ENCODE results near the gene NKD2. TPM values are rescaled to one million over a fixed set of nuclear protein-coding genes. Genes with fewer than 3 reads are reported as not detected.

Gene NKD2
- total and polyA plus RNA-seq, 2 experiments from 2014 or later = 9.0 to 11.9 TPM

GRCh38 chr5:1027631-1028441 is 19.2 kb downstream of the NKD2 start:
- no peak overlapping the region for H3K4me2 ChIP-seq
- no peak overlapping the region for H2AFZ ChIP-seq
- H3K79me2 ChIP-seq (replicated peaks; ENCODE audit: insufficient read depth) = no peaks in the 10 kb centered on the region
- no peaks in the 10 kb centered on the region for H3K4me1 ChIP-seq (ENCODE audit: insufficient read depth)
- no peaks in the 10 kb centered on the region for H3K9me3 Mint-ChIP-seq
- H3K27me3 Mint-ChIP-seq (ENCODE audit: insufficient read depth, low read depth, poor library complexity) = peaks cover 3% of the 10 kb centered on the region
- H3K36me3 ChIP-seq (ENCODE audit: insufficient read depth) = no peaks in the 10 kb centered on the region
- no peak overlapping the region for H3K27ac ChIP-seq (ENCODE audit: low read depth)
- ATAC-seq (no peak), DNase-seq (ENCODE audit: low spot score) (no peak)
- H3K36me3 Mint-ChIP-seq (ENCODE audit: low read depth) = no peaks in the 10 kb centered on the region
- no peaks in the 10 kb centered on the region for H3K9me2 ChIP-seq (ENCODE audit: insufficient read depth)
- no peaks in the 10 kb centered on the region for H3K27me3 ChIP-seq (ENCODE audit: insufficient read depth)
- H3K4me3 Mint-ChIP-seq = no peak overlapping the region
- H3F3A ChIP-seq (replicated peaks; ENCODE audit: low read depth) = no peaks in the 10 kb centered on the region
- TF ChIP-seq STAT1 (IDR thresholded peaks at IDR 0.05; ENCODE audit: unreplicated experiment) = no peak
- TF ChIP-seq, protein P1, sequence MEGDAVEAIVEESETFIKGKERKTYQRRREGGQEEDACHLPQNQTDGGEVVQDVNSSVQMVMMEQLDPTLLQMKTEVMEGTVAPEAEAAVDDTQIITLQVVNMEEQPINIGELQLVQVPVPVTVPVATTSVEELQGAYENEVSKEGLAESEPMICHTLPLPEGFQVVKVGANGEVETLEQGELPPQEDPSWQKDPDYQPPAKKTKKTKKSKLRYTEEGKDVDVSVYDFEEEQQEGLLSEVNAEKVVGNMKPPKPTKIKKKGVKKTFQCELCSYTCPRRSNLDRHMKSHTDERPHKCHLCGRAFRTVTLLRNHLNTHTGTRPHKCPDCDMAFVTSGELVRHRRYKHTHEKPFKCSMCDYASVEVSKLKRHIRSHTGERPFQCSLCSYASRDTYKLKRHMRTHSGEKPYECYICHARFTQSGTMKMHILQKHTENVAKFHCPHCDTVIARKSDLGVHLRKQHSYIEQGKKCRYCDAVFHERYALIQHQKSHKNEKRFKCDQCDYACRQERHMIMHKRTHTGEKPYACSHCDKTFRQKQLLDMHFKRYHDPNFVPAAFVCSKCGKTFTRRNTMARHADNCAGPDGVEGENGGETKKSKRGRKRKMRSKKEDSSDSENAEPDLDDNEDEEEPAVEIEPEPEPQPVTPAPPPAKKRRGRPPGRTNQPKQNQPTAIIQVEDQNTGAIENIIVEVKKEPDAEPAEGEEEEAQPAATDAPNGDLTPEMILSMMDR (conservative IDR thresholded peaks at IDR 0.05; ENCODE audit: low read depth in 2 of 2) = no peak
- no peak for TF ChIP-seq POLR2AphosphoS5 (IDR thresholded peaks at IDR 0.05; ENCODE audit: low read depth)
- no peak overlapping the region for H3K27ac Mint-ChIP-seq
- H3K4me1 Mint-ChIP-seq = no peaks in the 10 kb centered on the region; the same call in 2 of the 3 replicates
- no peaks in the 10 kb centered on the region for H4K20me1 ChIP-seq (replicated peaks; ENCODE audit: insufficient read depth)
- no peak overlapping the region for H3K4me3 ChIP-seq

GRCh38 chr5:1028481-1029281 is 20.1 kb downstream of the NKD2 start:
- no peak overlapping the region for H3K27ac ChIP-seq (ENCODE audit: low read depth)
- no peak overlapping the region for H3K4me3 ChIP-seq
- no peaks in the 10 kb centered on the region for H3K79me2 ChIP-seq (replicated peaks; ENCODE audit: insufficient read depth)
- H2AFZ ChIP-seq = no peak overlapping the region
- no peaks in the 10 kb centered on the region for H3K36me3 ChIP-seq (ENCODE audit: insufficient read depth)
- Mint-ChIP-seq H3K27me3 (ENCODE audit: insufficient read depth, low read depth, poor library complexity) (peaks cover 4% of the 10 kb centered on the region), H3K4me3 (no peak overlapping the region), H3K4me1 (no peaks in the 10 kb centered on the region; the same call in 2 of the 3 replicates), H3K9me3 (no peaks in the 10 kb centered on the region), H3K27ac (no peak overlapping the region; the same call in 1 of the 2 replicates), H3K36me3 (ENCODE audit: low read depth) (no peaks in the 10 kb centered on the region)
- H3K9me2 ChIP-seq (ENCODE audit: insufficient read depth) = no peaks in the 10 kb centered on the region
- H4K20me1 ChIP-seq (replicated peaks; ENCODE audit: insufficient read depth) = no peaks in the 10 kb centered on the region
- DNase-seq (ENCODE audit: low spot score) (no peak), ATAC-seq (no peak)
- H3F3A ChIP-seq (replicated peaks; ENCODE audit: low read depth) = no peaks in the 10 kb centered on the region
- no peak overlapping the region for H3K4me2 ChIP-seq
- H3K4me1 ChIP-seq (ENCODE audit: insufficient read depth) = no peaks in the 10 kb centered on the region
- H3K27me3 ChIP-seq (ENCODE audit: insufficient read depth) = no peaks in the 10 kb centered on the region
- TF ChIP-seq STAT1 (IDR thresholded peaks at IDR 0.05; ENCODE audit: unreplicated experiment) = no peak
- TF ChIP-seq CREB1 (CRISPR knock-in tag; IDR thresholded peaks at IDR 0.05; ENCODE audit: low read depth) = no peak
- TF ChIP-seq, protein P2, sequence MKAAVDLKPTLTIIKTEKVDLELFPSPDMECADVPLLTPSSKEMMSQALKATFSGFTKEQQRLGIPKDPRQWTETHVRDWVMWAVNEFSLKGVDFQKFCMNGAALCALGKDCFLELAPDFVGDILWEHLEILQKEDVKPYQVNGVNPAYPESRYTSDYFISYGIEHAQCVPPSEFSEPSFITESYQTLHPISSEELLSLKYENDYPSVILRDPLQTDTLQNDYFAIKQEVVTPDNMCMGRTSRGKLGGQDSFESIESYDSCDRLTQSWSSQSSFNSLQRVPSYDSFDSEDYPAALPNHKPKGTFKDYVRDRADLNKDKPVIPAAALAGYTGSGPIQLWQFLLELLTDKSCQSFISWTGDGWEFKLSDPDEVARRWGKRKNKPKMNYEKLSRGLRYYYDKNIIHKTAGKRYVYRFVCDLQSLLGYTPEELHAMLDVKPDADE (IDR thresholded peaks at IDR 0.05) = no peak
- no peak for TF ChIP-seq EZH2 (IDR thresholded peaks at IDR 0.05; ENCODE audit: low read depth, unreplicated experiment)
- TF ChIP-seq EZH2phosphoT487 (IDR thresholded peaks at IDR 0.05; ENCODE audit: unreplicated experiment) = no peak
- no peak for TF ChIP-seq ZNF331 (CRISPR knock-in tag; IDR thresholded peaks at IDR 0.05; ENCODE audit: low read depth)
- TF ChIP-seq JUNB (IDR thresholded peaks at IDR 0.05; ENCODE audit: unreplicated experiment) = no peak
- TF ChIP-seq, protein P3, sequence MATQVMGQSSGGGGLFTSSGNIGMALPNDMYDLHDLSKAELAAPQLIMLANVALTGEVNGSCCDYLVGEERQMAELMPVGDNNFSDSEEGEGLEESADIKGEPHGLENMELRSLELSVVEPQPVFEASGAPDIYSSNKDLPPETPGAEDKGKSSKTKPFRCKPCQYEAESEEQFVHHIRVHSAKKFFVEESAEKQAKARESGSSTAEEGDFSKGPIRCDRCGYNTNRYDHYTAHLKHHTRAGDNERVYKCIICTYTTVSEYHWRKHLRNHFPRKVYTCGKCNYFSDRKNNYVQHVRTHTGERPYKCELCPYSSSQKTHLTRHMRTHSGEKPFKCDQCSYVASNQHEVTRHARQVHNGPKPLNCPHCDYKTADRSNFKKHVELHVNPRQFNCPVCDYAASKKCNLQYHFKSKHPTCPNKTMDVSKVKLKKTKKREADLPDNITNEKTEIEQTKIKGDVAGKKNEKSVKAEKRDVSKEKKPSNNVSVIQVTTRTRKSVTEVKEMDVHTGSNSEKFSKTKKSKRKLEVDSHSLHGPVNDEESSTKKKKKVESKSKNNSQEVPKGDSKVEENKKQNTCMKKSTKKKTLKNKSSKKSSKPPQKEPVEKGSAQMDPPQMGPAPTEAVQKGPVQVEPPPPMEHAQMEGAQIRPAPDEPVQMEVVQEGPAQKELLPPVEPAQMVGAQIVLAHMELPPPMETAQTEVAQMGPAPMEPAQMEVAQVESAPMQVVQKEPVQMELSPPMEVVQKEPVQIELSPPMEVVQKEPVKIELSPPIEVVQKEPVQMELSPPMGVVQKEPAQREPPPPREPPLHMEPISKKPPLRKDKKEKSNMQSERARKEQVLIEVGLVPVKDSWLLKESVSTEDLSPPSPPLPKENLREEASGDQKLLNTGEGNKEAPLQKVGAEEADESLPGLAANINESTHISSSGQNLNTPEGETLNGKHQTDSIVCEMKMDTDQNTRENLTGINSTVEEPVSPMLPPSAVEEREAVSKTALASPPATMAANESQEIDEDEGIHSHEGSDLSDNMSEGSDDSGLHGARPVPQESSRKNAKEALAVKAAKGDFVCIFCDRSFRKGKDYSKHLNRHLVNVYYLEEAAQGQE (IDR thresholded peaks at IDR 0.05; ENCODE audit: unreplicated experiment) = no peak
- TF ChIP-seq NANOG (IDR thresholded peaks at IDR 0.05; ENCODE audit: borderline replicate concordance) = no peak
- TF ChIP-seq POLR2AphosphoS5 (IDR thresholded peaks at IDR 0.05; ENCODE audit: low read depth) = no peak

Measured in GM23338 (cell line).